ENCODE results near the gene UTP14C. TPM values are rescaled to one million over a fixed set of nuclear protein-coding genes. Genes with fewer than 3 reads are reported as not detected.

The UTP14C gene
- total and polyA plus RNA-seq, 2 of the 13 experiments (the other 11 are each of a cell fraction or from before 2014, with no cell fraction given) = 8.8 to 12.2 TPM

DNA sequence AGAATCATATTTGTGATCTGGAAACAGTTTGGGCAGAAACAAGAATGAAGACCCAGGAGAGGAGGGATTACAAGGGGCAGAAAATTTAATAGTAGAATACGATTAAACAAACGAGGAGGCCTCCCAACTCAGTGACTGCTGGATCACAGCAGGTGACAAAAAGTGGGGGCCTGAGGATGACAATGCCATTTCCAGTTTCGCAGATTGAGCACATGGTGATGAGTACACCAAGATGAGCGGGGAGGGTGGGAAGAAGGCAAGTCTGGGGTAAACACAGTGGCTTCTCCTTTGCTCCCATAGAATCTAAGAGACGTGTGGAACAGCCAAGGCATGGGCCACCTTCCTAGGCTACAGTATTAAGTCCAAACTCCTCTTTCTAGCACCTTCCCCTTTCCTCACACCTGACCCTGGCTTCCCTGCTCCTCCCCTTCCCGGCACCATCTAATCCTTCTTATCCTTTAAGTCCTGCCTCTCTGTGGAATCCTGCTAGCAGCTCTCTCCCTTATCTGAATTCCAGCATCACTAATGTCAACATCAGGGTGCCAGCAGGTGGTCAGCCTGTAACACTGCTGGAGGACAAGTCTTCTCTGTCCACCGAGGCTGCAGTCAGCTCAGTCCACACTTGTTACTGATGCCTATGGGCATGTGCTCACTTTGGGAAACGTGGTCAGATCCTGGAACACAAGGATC lies 26.7 kb upstream of the UTP14C start (continued):
- TF ChIP-seq ZNF121 (CRISPR knock-in tag; IDR thresholded peaks at IDR 0.05) = peak; percentile 72
- 0 out of 2 replicates have a peak, but pooled peaks have one; percentile 19 for TF ChIP-seq HIVEP1 (CRISPR knock-in tag; IDR thresholded peaks at IDR 0.05)
- peak; percentile 37; the same call in 1 of the 2 replicates for TF ChIP-seq ZNF205 (CRISPR knock-in tag; IDR thresholded peaks at IDR 0.05)
- TF ChIP-seq KAT2B (IDR thresholded peaks at IDR 0.05; ENCODE audit: borderline replicate concordance, low read depth, low read length) = no peak
- peak; percentile 28 for TF ChIP-seq IKZF4 (CRISPR knock-in tag; IDR thresholded peaks at IDR 0.05; ENCODE audit: borderline replicate concordance, low read depth, not compliant biosample characterization)
- TF ChIP-seq, protein P1, sequence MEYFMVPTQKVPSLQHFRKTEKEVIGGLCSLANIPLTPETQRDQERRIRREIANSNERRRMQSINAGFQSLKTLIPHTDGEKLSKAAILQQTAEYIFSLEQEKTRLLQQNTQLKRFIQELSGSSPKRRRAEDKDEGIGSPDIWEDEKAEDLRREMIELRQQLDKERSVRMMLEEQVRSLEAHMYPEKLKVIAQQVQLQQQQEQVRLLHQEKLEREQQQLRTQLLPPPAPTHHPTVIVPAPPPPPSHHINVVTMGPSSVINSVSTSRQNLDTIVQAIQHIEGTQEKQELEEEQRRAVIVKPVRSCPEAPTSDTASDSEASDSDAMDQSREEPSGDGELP (IDR thresholded peaks at IDR 0.05; ENCODE audit: borderline replicate concordance, low read depth) = peak; percentile 79; the same call in 1 of the 2 replicates
- TF ChIP-seq MIER2 (CRISPR knock-in tag; IDR thresholded peaks at IDR 0.05) = 0 out of 2 replicates have a peak, but pooled peaks have one; percentile 56
- no peak for TF ChIP-seq SP2 (CRISPR knock-in tag; IDR thresholded peaks at IDR 0.05)
- TF ChIP-seq BCL6 (CRISPR knock-in tag; IDR thresholded peaks at IDR 0.05) = peak; percentile 79
- peak; percentile 90; the same call in 1 of the 2 replicates for TF ChIP-seq KDM1A (CRISPR knock-in tag; IDR thresholded peaks at IDR 0.05)
- TF ChIP-seq TEAD3 (CRISPR knock-in tag; optimal IDR thresholded peaks at IDR 0.05; ENCODE audit: borderline replicate concordance) = peak; percentile 99
- TF ChIP-seq, protein P2, sequence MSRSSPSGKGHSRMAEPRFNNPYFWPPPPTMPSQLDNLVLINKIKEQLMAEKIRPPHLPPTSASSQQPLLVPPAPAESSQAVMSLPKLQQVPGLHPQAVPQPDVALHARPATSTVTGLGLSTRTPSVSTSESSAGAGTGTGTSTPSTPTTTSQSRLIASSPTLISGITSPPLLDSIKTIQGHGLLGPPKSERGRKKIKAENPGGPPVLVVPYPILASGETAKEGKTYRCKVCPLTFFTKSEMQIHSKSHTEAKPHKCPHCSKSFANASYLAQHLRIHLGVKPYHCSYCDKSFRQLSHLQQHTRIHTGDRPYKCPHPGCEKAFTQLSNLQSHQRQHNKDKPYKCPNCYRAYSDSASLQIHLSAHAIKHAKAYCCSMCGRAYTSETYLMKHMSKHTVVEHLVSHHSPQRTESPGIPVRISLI (CRISPR knock-in tag; IDR thresholded peaks at IDR 0.05; ENCODE audit: borderline replicate concordance) = no peak; the same call in 1 of the 2 replicates
- TF ChIP-seq KDM5B (CRISPR knock-in tag; IDR thresholded peaks at IDR 0.05; ENCODE audit: borderline replicate concordance) = peak; percentile 35; the same call in 1 of the 2 replicates
- no peak for TF ChIP-seq MAZ (IDR thresholded peaks at IDR 0.05; ENCODE audit: borderline replicate concordance, low read depth, low read length)
- peak; percentile 61; the same call in 1 of the 2 replicates for TF ChIP-seq MAZ (CRISPR knock-in tag; IDR thresholded peaks at IDR 0.05; ENCODE audit: low read depth)
- TF ChIP-seq ZNF775 (CRISPR knock-in tag; IDR thresholded peaks at IDR 0.05; ENCODE audit: borderline replicate concordance) = no peak
- TF ChIP-seq, protein P3, sequence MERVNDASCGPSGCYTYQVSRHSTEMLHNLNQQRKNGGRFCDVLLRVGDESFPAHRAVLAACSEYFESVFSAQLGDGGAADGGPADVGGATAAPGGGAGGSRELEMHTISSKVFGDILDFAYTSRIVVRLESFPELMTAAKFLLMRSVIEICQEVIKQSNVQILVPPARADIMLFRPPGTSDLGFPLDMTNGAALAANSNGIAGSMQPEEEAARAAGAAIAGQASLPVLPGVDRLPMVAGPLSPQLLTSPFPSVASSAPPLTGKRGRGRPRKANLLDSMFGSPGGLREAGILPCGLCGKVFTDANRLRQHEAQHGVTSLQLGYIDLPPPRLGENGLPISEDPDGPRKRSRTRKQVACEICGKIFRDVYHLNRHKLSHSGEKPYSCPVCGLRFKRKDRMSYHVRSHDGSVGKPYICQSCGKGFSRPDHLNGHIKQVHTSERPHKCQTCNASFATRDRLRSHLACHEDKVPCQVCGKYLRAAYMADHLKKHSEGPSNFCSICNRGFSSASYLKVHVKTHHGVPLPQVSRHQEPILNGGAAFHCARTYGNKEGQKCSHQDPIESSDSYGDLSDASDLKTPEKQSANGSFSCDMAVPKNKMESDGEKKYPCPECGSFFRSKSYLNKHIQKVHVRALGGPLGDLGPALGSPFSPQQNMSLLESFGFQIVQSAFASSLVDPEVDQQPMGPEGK (CRISPR knock-in tag; IDR thresholded peaks at IDR 0.05) = peak; percentile 72
- TF ChIP-seq HNF4G (IDR thresholded peaks at IDR 0.05; ENCODE audit: borderline replicate concordance, low read depth, low read length) = peak; percentile 27; the same call in 1 of the 2 replicates
- no peak for TF ChIP-seq HNF4G (CRISPR knock-in tag; IDR thresholded peaks at IDR 0.05; ENCODE audit: borderline replicate concordance, low read depth)
- TF ChIP-seq, protein P4, sequence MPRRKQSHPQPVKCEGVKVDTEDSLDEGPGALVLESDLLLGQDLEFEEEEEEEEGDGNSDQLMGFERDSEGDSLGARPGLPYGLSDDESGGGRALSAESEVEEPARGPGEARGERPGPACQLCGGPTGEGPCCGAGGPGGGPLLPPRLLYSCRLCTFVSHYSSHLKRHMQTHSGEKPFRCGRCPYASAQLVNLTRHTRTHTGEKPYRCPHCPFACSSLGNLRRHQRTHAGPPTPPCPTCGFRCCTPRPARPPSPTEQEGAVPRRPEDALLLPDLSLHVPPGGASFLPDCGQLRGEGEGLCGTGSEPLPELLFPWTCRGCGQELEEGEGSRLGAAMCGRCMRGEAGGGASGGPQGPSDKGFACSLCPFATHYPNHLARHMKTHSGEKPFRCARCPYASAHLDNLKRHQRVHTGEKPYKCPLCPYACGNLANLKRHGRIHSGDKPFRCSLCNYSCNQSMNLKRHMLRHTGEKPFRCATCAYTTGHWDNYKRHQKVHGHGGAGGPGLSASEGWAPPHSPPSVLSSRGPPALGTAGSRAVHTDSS (CRISPR knock-in tag; conservative IDR thresholded peaks at IDR 0.05) = no peak
- TF ChIP-seq ZNF44 (CRISPR knock-in tag; IDR thresholded peaks at IDR 0.05) = 0 out of 2 replicates have a peak, but pooled peaks have one; percentile 45
- peak; percentile 68; the same call in 1 of the 2 replicates for TF ChIP-seq ZNF644 (CRISPR knock-in tag; IDR thresholded peaks at IDR 0.05; ENCODE audit: low read depth)
- TF ChIP-seq TGIF2 (CRISPR knock-in tag; IDR thresholded peaks at IDR 0.05) = peak; percentile 87
- peak; percentile 53; the same call in 1 of the 2 replicates for TF ChIP-seq ZKSCAN8 (CRISPR knock-in tag; IDR thresholded peaks at IDR 0.05; ENCODE audit: borderline replicate concordance)
- TF ChIP-seq ZEB1 (IDR thresholded peaks at IDR 0.05; ENCODE audit: insufficient replicate concordance, low read depth) = peak; percentile 76
- TF ChIP-seq NR3C1 (CRISPR knock-in tag; IDR thresholded peaks at IDR 0.05) = no peak
